Suprapubic skin (tissue), 3 donors: ENCODE results near the gene AK2.

Experiments
- CTCF ChIP-seq, 2 donors: fragments of 200-600 bp in 1 of 2; fragments of 450-650 bp in 1 of 2; sonication (generic) in 1 of 2; IDR thresholded peaks; one replicate each; pipeline ENCODE4 v1.5.1; 2016 to 2019; ENCODE audit warnings: antibody characterized with exemption in 2 of 2, mild to moderate bottlenecking in 1 of 2, moderate library complexity in 1 of 2
- EP300 ChIP-seq: sonication (generic); formaldehyde crosslinking; IDR thresholded peaks from one replicate; pipeline ENCODE4 v1.6.1; 2017; ENCODE audit warnings: antibody characterized with exemption
- POLR2A ChIP-seq, 2 donors: fragments of 450-650 bp; IDR thresholded peaks; one replicate each; pipeline ENCODE4 v1.6.1; 2017; ENCODE audit warnings: antibody characterized with exemption in 2 of 2, mild to moderate bottlenecking in 2 of 2, moderate library complexity in 2 of 2

GRCh38 chr1:33004613-33005012 is 32.1 kb downstream of the AK2 start:
- no peak for TF ChIP-seq CTCF (IDR thresholded peaks at IDR 0.05)
- TF ChIP-seq POLR2A (IDR thresholded peaks at IDR 0.05) = no peak
- TF ChIP-seq EP300 = no peak
